IMR-90 (cell line): ENCODE data around the gene MPP2. TPM values are rescaled to one million over a fixed set of nuclear protein-coding genes. Genes with fewer than 3 reads are reported as not detected.

Experiments
- ATAC-seq: fragments of 200-7000 bp; cut with Tn5 transposase; 2 replicates; pipeline ENCODE4 v1.9.1; 2020; ENCODE audit warnings: low read depth, mild to moderate bottlenecking, moderate library complexity
- BruUV-seq: library from RNA; stranded (reverse); fragments of 400-500 nt; replicated peaks from 2 replicates; lab custom pipeline; 2021; lab: Mats Ljungman, UMichigan
- CTCF ChIA-PET: fragments of 300-600 bp; formaldehyde crosslinking; extraction: SDS; loops from one replicate; lab custom pipeline; 2021; ENCODE audit warnings: antibody characterized with exemption; lab: Yijun Ruan, JAX
- POLR2A ChIA-PET: fragments of 300-600 bp; sonication (Branson Sonifier 250); formaldehyde crosslinking; loops from one replicate; lab custom pipeline; 2022; ENCODE audit warnings: antibody characterized with exemption; ENCODE audit not compliant: unreplicated experiment; lab: Charles Lee
- DNase-seq: peaks from one replicate; pipeline ENCODE4 v3.0.0; 2013
- H2AFZ ChIP-seq: replicated peaks from 2 replicates; pipeline ENCODE3; 2013; ENCODE audit warnings: low read length, mild to moderate bottlenecking; ENCODE audit not compliant: poor library complexity
- H2AK5ac ChIP-seq: 2 replicates; pipeline ENCODE4 v1.6.1; 2013; ENCODE audit warnings: low read depth, low read length, inconsistent platforms
- H2AK9ac ChIP-seq: replicated peaks from 2 replicates; pipeline ENCODE3; 2013; ENCODE audit warnings: mild to moderate bottlenecking, low read depth, low read length, moderate library complexity; ENCODE audit not compliant: poor library complexity
- H2BK120ac ChIP-seq: 2 replicates; pipeline ENCODE4 v1.6.1; 2013; ENCODE audit warnings: low read depth, low read length, inconsistent platforms
- H2BK15ac ChIP-seq: 3 replicates; pipeline ENCODE4 v1.6.1; 2013; ENCODE audit warnings: low read depth, low read length, inconsistent platforms
- H2BK20ac ChIP-seq: 2 replicates; pipeline ENCODE4 v1.6.1; 2013; ENCODE audit warnings: low read depth, mild to moderate bottlenecking, inconsistent platforms, low read length, moderate library complexity
- H2BK5ac ChIP-seq: 2 replicates; pipeline ENCODE4 v1.6.1; 2013; ENCODE audit warnings: mild to moderate bottlenecking, low read depth, low read length, inconsistent platforms; ENCODE audit not compliant: poor library complexity, severe bottlenecking
- H3K14ac ChIP-seq: replicated peaks from 2 replicates; pipeline ENCODE4 v1.6.1; 2013; ENCODE audit warnings: low read depth, low read length, inconsistent platforms
- H3K18ac ChIP-seq: 2 replicates; pipeline ENCODE4 v1.6.1; 2013; ENCODE audit warnings: low read depth, low read length, control low read depth
- H3K23ac ChIP-seq: 2 replicates; pipeline ENCODE4 v1.6.1; 2013; ENCODE audit warnings: low read depth, low read length, inconsistent platforms
- H3K27ac ChIP-seq: 2 replicates; pipeline ENCODE4 v1.5.1; 2013; ENCODE audit warnings: mild to moderate bottlenecking, control low read depth, low read length; ENCODE audit not compliant: insufficient read depth
- H3K27me3 ChIP-seq: 2 replicates; pipeline ENCODE4 v1.6.1; 2013; ENCODE audit warnings: low read length; ENCODE audit not compliant: control insufficient read depth, insufficient read depth
- H3K36me3 ChIP-seq: 2 replicates; pipeline ENCODE4 v1.6.1; 2013; ENCODE audit warnings: low read length, mixed read lengths; ENCODE audit not compliant: control insufficient read depth, insufficient read depth
- H3K4ac ChIP-seq: 2 replicates; pipeline ENCODE4 v1.6.1; 2013; ENCODE audit warnings: low read depth, low read length, inconsistent platforms
- H3K4me1 ChIP-seq: 2 replicates; pipeline ENCODE4 v1.6.1; 2013; ENCODE audit warnings: low read length, mixed read lengths; ENCODE audit not compliant: control insufficient read depth, insufficient read depth
- H3K4me2 ChIP-seq: 2 replicates; pipeline ENCODE4 v1.6.1; 2013; ENCODE audit warnings: low read depth, mild to moderate bottlenecking, control low read depth, low read length, moderate library complexity
- H3K4me3 ChIP-seq: 2 replicates; pipeline ENCODE4 v1.5.1; 2013; ENCODE audit warnings: low read depth, mild to moderate bottlenecking, control low read depth, low read length, moderate library complexity; ENCODE audit not compliant: insufficient read depth
- H3K56ac ChIP-seq: 2 replicates; pipeline ENCODE4 v1.6.1; 2013; ENCODE audit warnings: low read length, inconsistent platforms; ENCODE audit not compliant: insufficient read depth; ENCODE audit errors: extremely low read depth
- H3K79me1 ChIP-seq, 2 experiments: 2 replicates each; pipeline ENCODE4 v1.6.1; 2013; ENCODE audit warnings: low read length in 2 of 2, inconsistent platforms in 1 of 2, low read depth in 1 of 2
- H3K9ac ChIP-seq: 2 replicates; pipeline ENCODE4 v1.6.1; 2013; ENCODE audit warnings: low read depth, low read length, control low read depth
- H3K9me1 ChIP-seq: 2 replicates; pipeline ENCODE4 v1.6.1; 2013; ENCODE audit warnings: low read length, inconsistent platforms; ENCODE audit not compliant: insufficient read depth
- H3K9me3 ChIP-seq: 2 replicates; pipeline ENCODE4 v1.6.1; 2013; ENCODE audit warnings: low read length; ENCODE audit not compliant: control insufficient read depth, insufficient read depth
- H4K20me1 ChIP-seq: 2 replicates; pipeline ENCODE4 v1.6.1; 2013; ENCODE audit warnings: low read length, inconsistent platforms; ENCODE audit not compliant: insufficient read depth
- H4K5ac ChIP-seq: 2 replicates; pipeline ENCODE4 v1.6.1; 2013; ENCODE audit warnings: mild to moderate bottlenecking, low read depth, low read length, control low read depth
- H4K8ac ChIP-seq, 2 experiments: 2 replicates each; pipeline ENCODE4 v1.6.1; 2013; ENCODE audit warnings: low read depth in 2 of 2, low read length in 2 of 2, control low read depth in 1 of 2, inconsistent platforms in 1 of 2
- H4K91ac ChIP-seq: 2 replicates; pipeline ENCODE4 v1.6.1; 2013; ENCODE audit warnings: low read depth, low read length, inconsistent platforms; ENCODE audit not compliant: insufficient read depth
- BHLHE40 ChIP-seq: fragments of 150-350 bp; IDR thresholded peaks from 2 replicates; pipeline ENCODE4 v1.6.1; 2016; ENCODE audit warnings: mild to moderate bottlenecking, low read depth, low read length
- MAZ ChIP-seq: IDR thresholded peaks from 2 replicates; pipeline ENCODE4 v1.6.1; 2012; ENCODE audit warnings: low read depth, mild to moderate bottlenecking, low read length, improper control_type of control experiment, moderate library complexity, borderline replicate concordance
- POLR2A ChIP-seq: IDR thresholded peaks from 2 replicates; pipeline ENCODE4 v1.6.1; 2012; ENCODE audit warnings: mild to moderate bottlenecking, low read depth, low read length
- RCOR1 ChIP-seq: IDR thresholded peaks from 2 replicates; pipeline ENCODE4 v1.6.1; 2012; ENCODE audit warnings: mild to moderate bottlenecking, low read length, improper control_type of control experiment; ENCODE audit not compliant: insufficient replicate concordance
- SMC3 ChIP-seq: fragments of 150-350 bp; IDR thresholded peaks from 2 replicates; pipeline ENCODE4 v1.6.1; 2016; ENCODE audit warnings: low read depth, mild to moderate bottlenecking, antibody characterized with exemption, low read length, moderate library complexity
- WGBS, 2 experiments: methylation state at CpG; one replicate each; pipeline versions ENCODE4 v1.1.5 to v1.1.7; 2013; ENCODE audit warnings: missing lambda C conversion rate in 2 of 2; ENCODE audit not compliant: insufficient read length in 1 of 2; ENCODE audit errors: extremely low coverage in 2 of 2; 5-methylcytosine and 5-hydroxymethylcytosine counted together
- dilution Hi-C: fragments of 300-500 bp; cut with HindIII; formaldehyde crosslinking; loops from one replicate; pipeline ENCODE4 v1.14.3; 2018; ENCODE audit warnings: low sequenced_read_pairs; ENCODE audit not compliant: unreplicated experiment
- in situ Hi-C: fragments of 300-500 bp; cut with MboI; formaldehyde crosslinking; loops from 3 replicates; pipeline ENCODE4 v1.14.3; 2019; ENCODE audit warnings: low sequenced_read_pairs, inconsistent platforms, mixed read lengths
- intact Hi-C: fragments of 100-400 bp; cut with micrococcal nuclease; formaldehyde crosslinking; loops from 2 replicates; pipeline ENCODE4 v1.10.0; 2022
- polyA plus RNA-seq, 3 experiments: library from polyadenylated mRNA; depleted of rRNA; stranded (reverse); fragments of >200 nt; gene quantifications; 2 replicates each; pipeline ENCODE4 v1.2.3, GENCODE V29; 2012; ENCODE audit warnings: low replicate concordance in 1 of 3
- total RNA-seq: library from RNA; depleted of rRNA; stranded (reverse); fragments of >200 nt; gene quantifications from 2 replicates; pipeline ENCODE4 v1.2.3, GENCODE V29; 2012
- TF ChIP-seq, protein P1 (sequence below): fragments of 150-350 bp; IDR thresholded peaks from 2 replicates; pipeline ENCODE4 v1.6.1; 2016; ENCODE audit warnings: low read depth, mild to moderate bottlenecking, low read length, moderate library complexity, borderline replicate concordance
- TF ChIP-seq, protein P2 (sequence below): fragments of 150-350 bp; IDR thresholded peaks from 2 replicates; pipeline ENCODE4 v1.6.1; 2017; ENCODE audit warnings: mild to moderate bottlenecking, antibody characterized with exemption, low read length, low read depth

Gene MPP2
- total and polyA plus RNA-seq, 2 of the 4 experiments (the other 2 are of a cell fraction), result 3.2 to 3.8 TPM

GRCh38 chr17:43911904-43912303 lies 4.6 kb upstream of the MPP2 start:
- BruUV-seq, result no TSS peak
- 0 out of 2 replicates have a peak, but pooled peaks cover 1% of the 10 kb centered on the region for H3K4me1 ChIP-seq
- no peak overlapping the region for H3K18ac ChIP-seq
- H3K4me2 ChIP-seq, result no peak overlapping the region
- no peak overlapping the region for H4K8ac ChIP-seq
- H3K36me3 ChIP-seq, result no peaks in the 10 kb centered on the region
- H3K56ac ChIP-seq, result no peak overlapping the region
- peaks cover 3% of the 10 kb centered on the region; the same call in 1 of the 2 replicates for H3K9me1 ChIP-seq
- H3K27ac ChIP-seq, result no peak overlapping the region
- H3K9me3 ChIP-seq, result no peaks in the 10 kb centered on the region
- no peak overlapping the region for H2AK5ac ChIP-seq
- H4K5ac ChIP-seq, result no peak overlapping the region
- H2BK120ac ChIP-seq, result no peak overlapping the region
- POLR2A ChIA-PET, result interaction anchor here (0.7 kb wide), 1 partner anchor 16 kb away, joined by 3 read pairs; no protein-coding TSS in a partner anchor
- no peak for DNase-seq
- TF ChIP-seq RCOR1 (no peak), POLR2A (no peak), SMC3 (no peak), BHLHE40 (no peak), MAZ (no peak)
- TF ChIP-seq, protein P1, sequence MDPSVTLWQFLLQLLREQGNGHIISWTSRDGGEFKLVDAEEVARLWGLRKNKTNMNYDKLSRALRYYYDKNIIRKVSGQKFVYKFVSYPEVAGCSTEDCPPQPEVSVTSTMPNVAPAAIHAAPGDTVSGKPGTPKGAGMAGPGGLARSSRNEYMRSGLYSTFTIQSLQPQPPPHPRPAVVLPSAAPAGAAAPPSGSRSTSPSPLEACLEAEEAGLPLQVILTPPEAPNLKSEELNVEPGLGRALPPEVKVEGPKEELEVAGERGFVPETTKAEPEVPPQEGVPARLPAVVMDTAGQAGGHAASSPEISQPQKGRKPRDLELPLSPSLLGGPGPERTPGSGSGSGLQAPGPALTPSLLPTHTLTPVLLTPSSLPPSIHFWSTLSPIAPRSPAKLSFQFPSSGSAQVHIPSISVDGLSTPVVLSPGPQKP, result no peak
- TF ChIP-seq, protein P2, sequence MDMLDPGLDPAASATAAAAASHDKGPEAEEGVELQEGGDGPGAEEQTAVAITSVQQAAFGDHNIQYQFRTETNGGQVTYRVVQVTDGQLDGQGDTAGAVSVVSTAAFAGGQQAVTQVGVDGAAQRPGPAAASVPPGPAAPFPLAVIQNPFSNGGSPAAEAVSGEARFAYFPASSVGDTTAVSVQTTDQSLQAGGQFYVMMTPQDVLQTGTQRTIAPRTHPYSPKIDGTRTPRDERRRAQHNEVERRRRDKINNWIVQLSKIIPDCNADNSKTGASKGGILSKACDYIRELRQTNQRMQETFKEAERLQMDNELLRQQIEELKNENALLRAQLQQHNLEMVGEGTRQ, result no peak
- H2AFZ ChIP-seq, result no peak overlapping the region
- H3K23ac ChIP-seq, result no peak overlapping the region
- H4K91ac ChIP-seq, result no peak overlapping the region
- no CpG with 5 or more reads among the region's 8 CpGs for WGBS, 2 experiments
- ATAC-seq, result no peak
- no peak overlapping the region for H3K4ac ChIP-seq
- H4K20me1 ChIP-seq, result no peaks in the 10 kb centered on the region
- in situ Hi-C loops (no loop called here), intact Hi-C loops (no loop called here), dilution Hi-C loops (no loop called here)
- no peak overlapping the region for H2AK9ac ChIP-seq
- no peaks in the 10 kb centered on the region for H3K79me1 ChIP-seq
- no peak overlapping the region for H2BK20ac ChIP-seq
- no peak overlapping the region for H3K9ac ChIP-seq
- no peak overlapping the region for H3K14ac ChIP-seq
- CTCF ChIA-PET, result no interaction called here
- peaks cover 47% of the 10 kb centered on the region for H3K27me3 ChIP-seq
- no peak overlapping the region for H2BK15ac ChIP-seq
- H3K4me3 ChIP-seq, result no peak overlapping the region
- no peak overlapping the region for H2BK5ac ChIP-seq
